Esophagus muscularis mucosa (tissue), 4 donors: ENCODE data around the gene TMEM151A. TPM values are rescaled to one million over a fixed set of nuclear protein-coding genes. Genes with fewer than 3 reads are reported as not detected.

Experiments used
- DNase-seq: peaks from one replicate; pipeline ENCODE4 v3.0.0-alpha.2; 2017; ENCODE audit errors: extremely low spot score
- H3K27ac ChIP-seq, 4 donors: fragments of 200-600 bp; sonication (generic); replicated peaks in 1 of 4; 1 replicate in 3 of 4; 2 replicates in 1 of 4; pipeline ENCODE4 v1.5.1; 2016 to 2019; ENCODE audit warnings: mild to moderate bottlenecking in 1 of 4
- H3K27me3 ChIP-seq, 4 donors: fragments of 200-600 bp; sonication (generic); one replicate each; pipeline versions ENCODE4 v1.5.1 to v1.6.0; 2016 to 2019
- H3K36me3 ChIP-seq, 4 donors: fragments of 200-600 bp; sonication (generic); one replicate each; pipeline ENCODE4 v1.5.1; 2016 to 2019
- H3K4me1 ChIP-seq, 4 donors: fragments of 200-600 bp; sonication (generic); one replicate each; pipeline ENCODE4 v1.5.1; 2016 to 2019
- H3K4me3 ChIP-seq, 4 donors: fragments of 200-600 bp; sonication (generic); 1 replicate in 2 of 4; 2 replicates in 2 of 4; pipeline ENCODE4 v1.5.1; 2016 to 2019; ENCODE audit warnings: mild to moderate bottlenecking in 4 of 4, moderate library complexity in 1 of 4
- H3K9me3 ChIP-seq, 4 donors: fragments of 200-600 bp; sonication (generic); 1 replicate in 3 of 4; 2 replicates in 1 of 4; pipeline ENCODE4 v1.5.1; 2016 to 2019
- CTCF ChIP-seq, 3 experiments: fragments of 200-600 bp in 2 of 3; fragments of 450-650 bp in 1 of 3; sonication (generic) in 2 of 3; IDR thresholded peaks; one replicate each; pipeline ENCODE4 v1.5.1; 2017 to 2019; ENCODE audit warnings: antibody characterized with exemption in 3 of 3, mild to moderate bottlenecking in 2 of 3, moderate library complexity in 1 of 3
- EP300 ChIP-seq: sonication (generic); formaldehyde crosslinking; IDR thresholded peaks from one replicate; pipeline ENCODE4 v1.6.1; 2017; ENCODE audit warnings: antibody characterized with exemption
- POLR2A ChIP-seq: fragments of 450-650 bp; IDR thresholded peaks from one replicate; pipeline ENCODE4 v1.6.1; 2017; ENCODE audit warnings: antibody characterized with exemption, moderate library complexity, mild to moderate bottlenecking, low read depth
- POLR2AphosphoS5 ChIP-seq, 2 donors: sonication (generic); formaldehyde crosslinking; IDR thresholded peaks; one replicate each; pipeline ENCODE4 v1.6.1; 2017; ENCODE audit warnings: antibody characterized with exemption in 2 of 2
- WGBS: methylation state at CpG from one replicate; pipeline ENCODE4 v1.1.5; 2018; 5-methylcytosine and 5-hydroxymethylcytosine counted together
- intact Hi-C: fragments of 100-400 bp; cut with DNase I; formaldehyde crosslinking; loops from one replicate; pipeline ENCODE4 v1.15.1; 2023
- total RNA-seq, 4 donors: library from RNA; depleted of rRNA; stranded (reverse); fragments of >200 nt; gene quantifications; one replicate each; pipeline versions ENCODE4 v1.1.0 to v1.2.1, GENCODE V29; 2016

The TMEM151A gene
- total RNA-seq, 4 donors from 2014 or later, result 0.42 to 0.71 (median 0.54) TPM

- H3K9me3 ChIP-seq, result no peaks in the 10 kb centered on the region
- 61% methylated on average over 12 of the region's 20 CpGs for WGBS
- H3K4me1 ChIP-seq, result peaks cover 28 to 49% (median 45%) of the 10 kb centered on the region in 4 donors
- intact Hi-C loops, result no loop called here
- H3K27me3 ChIP-seq, result no peaks in the 10 kb centered on the region
- peak overlapping the region; percentile 95 to 98 (median 97) for H3K27ac ChIP-seq
- peaks cover 10 to 58% (median 50%) of the 10 kb centered on the region in 4 donors for H3K36me3 ChIP-seq
- TF ChIP-seq CTCF (IDR thresholded peaks at IDR 0.05), result no peak
- no peak for TF ChIP-seq POLR2A
- TF ChIP-seq POLR2AphosphoS5 (IDR thresholded peaks at IDR 0.05), result no peak
- TF ChIP-seq EP300, result no peak
- no peak for DNase-seq
- H3K4me3 ChIP-seq, result peak overlapping the region; percentile 71 to 95 (median 83)
These were observed 25.2 kb upstream of the TMEM151A start for GRCh38 chr11:66266378-66267038.

GRCh38 chr11:66267039-66267378, 24.7 kb upstream of the TMEM151A start:
- peak overlapping the region; percentile 71 to 95 (median 83) for H3K4me3 ChIP-seq
- no peaks in the 10 kb centered on the region for H3K9me3 ChIP-seq
- H3K27me3 ChIP-seq, result no peaks in the 10 kb centered on the region
- H3K4me1 ChIP-seq, result peaks cover 28 to 53% (median 45%) of the 10 kb centered on the region in 4 donors
- no peak for DNase-seq
- TF ChIP-seq EP300 (no peak), CTCF (IDR thresholded peaks at IDR 0.05) (no peak), POLR2A (no peak), POLR2AphosphoS5 (IDR thresholded peaks at IDR 0.05) (no peak)
- H3K36me3 ChIP-seq, result peaks cover 14 to 58% (median 50%) of the 10 kb centered on the region in 4 donors
- WGBS, result 15% methylated on average over 13 of the region's 13 CpGs
- intact Hi-C loops, result no loop called here
- peak overlapping the region; percentile 95 to 98 (median 97) for H3K27ac ChIP-seq

GRCh38 chr11:66267379-66268243, 24.1 kb upstream of the TMEM151A start:
- DNase-seq, result peak; percentile 98
- under 1% methylated on average over 23 of the region's 61 CpGs for WGBS
- Histone ChIP-seq H3K4me1 (peaks cover 28 to 59% (median 45%) of the 10 kb centered on the region in 4 donors), H3K27ac (peak overlapping the region; percentile 95 to 98 (median 97)), H3K4me3 (peak overlapping the region; percentile 71 to 95 (median 83)), H3K27me3 (no peaks in the 10 kb centered on the region), H3K9me3 (no peaks in the 10 kb centered on the region), H3K36me3 (peaks cover 18 to 58% (median 50%) of the 10 kb centered on the region in 4 donors)
- intact Hi-C loops, result no loop called here
- TF ChIP-seq EP300 (no peak), POLR2A (peak; percentile 53), CTCF (IDR thresholded peaks at IDR 0.05) (peak in 1 of 3 experiments; percentile 19), POLR2AphosphoS5 (IDR thresholded peaks at IDR 0.05) (peak; percentile 85 to 90)

- Histone ChIP-seq H3K4me3 (peak within 1 kb of the TSS; percentile 71 to 95 (median 83)), H3K4me1 (peaks cover 28 to 60% (median 45%) of the 10 kb centered on the region in 4 donors), H3K36me3 (peaks cover 18 to 58% (median 50%) of the 10 kb centered on the region in 4 donors), H3K27ac (peak within 1 kb of the TSS; percentile 95 to 98 (median 97)), H3K27me3 (no peaks in the 10 kb centered on the region), H3K9me3 (no peaks in the 10 kb centered on the region)
- WGBS, result 0% methylated on average over 26 of the region's 64 CpGs
- DNase-seq, result peak; percentile 100
- TF ChIP-seq EP300 (no peak), POLR2A (peak; percentile 57), CTCF (IDR thresholded peaks at IDR 0.05) (no peak), POLR2AphosphoS5 (IDR thresholded peaks at IDR 0.05) (peak; percentile 96 to 97)
- intact Hi-C loops, result no loop called here
These were observed 23.3 kb upstream of the TMEM151A start, which contains the start of gene RAB1B for GRCh38 chr11:66268244-66268951. TSS of gene RAB1B (plus strand) at chr11:66268639. CDS start at chr11:66268680, 41 bp downstream.
